ENCODE results near the gene LHFPL3.
A peak's percentile ranks its signal among the peaks of the same experiment; 100 is the strongest.

Gene LHFPL3

DNA sequence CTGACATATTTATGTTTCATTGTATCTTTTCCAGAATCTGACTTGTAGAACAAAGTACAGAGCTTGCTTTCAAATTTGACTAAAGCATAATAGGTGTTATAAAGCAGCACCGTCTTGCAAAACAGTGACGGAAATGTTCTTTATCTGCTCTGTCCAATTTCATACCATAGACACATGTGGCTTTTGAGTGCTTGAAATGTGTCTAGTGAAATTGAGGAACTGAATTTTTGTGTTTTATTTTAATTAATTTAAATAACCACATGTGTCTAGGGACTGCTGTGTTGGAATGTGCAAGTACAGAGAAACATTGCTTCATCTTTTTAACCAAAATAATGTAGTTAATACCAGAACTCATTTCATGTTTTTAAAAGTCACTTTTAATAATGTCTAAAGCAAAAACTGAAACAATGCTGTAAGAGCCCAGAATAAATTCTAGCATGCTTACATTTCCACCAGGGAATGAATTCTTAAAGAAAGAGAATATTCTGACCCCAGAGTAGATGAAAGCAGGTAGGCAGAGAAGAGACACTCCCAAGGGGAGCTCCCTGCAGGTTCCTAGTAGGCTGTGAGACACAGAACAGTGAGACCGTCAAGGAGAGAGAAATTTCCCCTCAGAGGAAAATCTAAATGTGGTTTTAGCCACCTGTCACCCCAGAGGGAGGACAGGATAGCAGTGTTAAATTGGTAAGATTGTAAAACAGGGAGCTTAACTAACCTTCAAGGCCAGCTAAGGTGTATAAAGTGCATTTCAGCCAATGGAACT, 510.3 kb downstream of the LHFPL3 start:
- H3K27ac ChIP-seq, result no peak overlapping the region
- TF ChIP-seq, protein P1, sequence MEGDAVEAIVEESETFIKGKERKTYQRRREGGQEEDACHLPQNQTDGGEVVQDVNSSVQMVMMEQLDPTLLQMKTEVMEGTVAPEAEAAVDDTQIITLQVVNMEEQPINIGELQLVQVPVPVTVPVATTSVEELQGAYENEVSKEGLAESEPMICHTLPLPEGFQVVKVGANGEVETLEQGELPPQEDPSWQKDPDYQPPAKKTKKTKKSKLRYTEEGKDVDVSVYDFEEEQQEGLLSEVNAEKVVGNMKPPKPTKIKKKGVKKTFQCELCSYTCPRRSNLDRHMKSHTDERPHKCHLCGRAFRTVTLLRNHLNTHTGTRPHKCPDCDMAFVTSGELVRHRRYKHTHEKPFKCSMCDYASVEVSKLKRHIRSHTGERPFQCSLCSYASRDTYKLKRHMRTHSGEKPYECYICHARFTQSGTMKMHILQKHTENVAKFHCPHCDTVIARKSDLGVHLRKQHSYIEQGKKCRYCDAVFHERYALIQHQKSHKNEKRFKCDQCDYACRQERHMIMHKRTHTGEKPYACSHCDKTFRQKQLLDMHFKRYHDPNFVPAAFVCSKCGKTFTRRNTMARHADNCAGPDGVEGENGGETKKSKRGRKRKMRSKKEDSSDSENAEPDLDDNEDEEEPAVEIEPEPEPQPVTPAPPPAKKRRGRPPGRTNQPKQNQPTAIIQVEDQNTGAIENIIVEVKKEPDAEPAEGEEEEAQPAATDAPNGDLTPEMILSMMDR (conservative IDR thresholded peaks at IDR 0.05), result no peak

DNA sequence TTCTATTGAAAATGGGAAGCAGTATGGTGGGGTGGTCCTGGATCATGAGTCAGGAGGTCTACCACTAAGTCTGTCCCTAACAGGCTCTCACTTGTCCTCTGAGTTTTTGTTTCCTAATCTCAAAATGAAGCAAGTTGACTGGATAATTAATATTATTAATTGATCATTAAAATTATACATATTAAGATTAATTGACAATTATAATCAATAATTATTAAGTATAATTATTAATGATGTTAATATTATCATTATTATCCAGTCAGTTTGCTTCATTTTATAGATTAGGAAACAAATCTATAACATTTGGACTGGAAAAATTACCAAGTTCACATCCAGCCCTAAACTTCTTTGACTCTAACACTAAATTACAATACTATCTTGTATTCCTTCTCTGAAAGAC, 511.4 kb downstream of the LHFPL3 start:
- TF ChIP-seq, protein P1 (conservative IDR thresholded peaks at IDR 0.05), result no peak
- no peak overlapping the region for H3K27ac ChIP-seq

DNA sequence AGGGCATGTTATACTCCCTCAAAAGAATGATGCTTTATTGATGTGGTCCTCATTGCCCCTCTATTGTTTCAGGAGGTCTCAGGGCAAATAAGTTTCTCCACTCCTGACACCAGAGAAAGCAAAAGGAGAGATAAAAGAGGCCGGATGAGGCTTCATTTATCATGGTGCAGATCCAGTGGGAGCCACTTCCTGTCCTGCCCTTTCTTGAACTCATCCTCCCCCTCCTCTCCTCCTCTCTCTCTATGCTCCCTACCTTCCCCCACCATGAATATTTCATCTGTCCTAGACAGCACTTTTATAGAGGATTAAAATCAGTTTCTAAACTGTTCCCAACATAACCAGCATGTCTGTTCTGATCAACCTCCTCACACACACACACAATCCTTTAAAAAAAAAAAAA, 513.4 kb downstream of the LHFPL3 start:
- TF ChIP-seq, protein P1 (conservative IDR thresholded peaks at IDR 0.05), result no peak
- no peak overlapping the region for H3K27ac ChIP-seq

DNA sequence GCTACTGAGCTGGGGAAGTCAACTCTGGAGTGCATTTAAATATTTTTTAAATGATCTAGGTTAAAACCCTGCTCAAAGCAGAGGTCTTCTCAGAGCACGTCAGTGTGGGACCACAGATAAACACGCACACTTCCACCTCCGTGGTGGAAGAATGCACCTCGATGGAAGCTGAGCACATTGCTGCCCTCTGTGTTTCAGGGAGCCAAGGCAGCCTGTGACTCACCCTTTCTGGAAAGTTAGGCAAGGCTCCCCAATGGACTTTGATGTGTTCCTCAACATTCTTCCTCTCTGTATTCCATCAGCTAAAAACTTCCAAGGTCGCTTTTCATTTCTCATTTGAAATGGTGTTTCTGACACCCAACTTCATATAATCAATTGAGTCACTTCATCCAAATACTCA, 514.8 kb downstream of the LHFPL3 start:
- TF ChIP-seq, protein P1 (conservative IDR thresholded peaks at IDR 0.05), result no peak
- no peak overlapping the region for H3K27ac ChIP-seq

DNA sequence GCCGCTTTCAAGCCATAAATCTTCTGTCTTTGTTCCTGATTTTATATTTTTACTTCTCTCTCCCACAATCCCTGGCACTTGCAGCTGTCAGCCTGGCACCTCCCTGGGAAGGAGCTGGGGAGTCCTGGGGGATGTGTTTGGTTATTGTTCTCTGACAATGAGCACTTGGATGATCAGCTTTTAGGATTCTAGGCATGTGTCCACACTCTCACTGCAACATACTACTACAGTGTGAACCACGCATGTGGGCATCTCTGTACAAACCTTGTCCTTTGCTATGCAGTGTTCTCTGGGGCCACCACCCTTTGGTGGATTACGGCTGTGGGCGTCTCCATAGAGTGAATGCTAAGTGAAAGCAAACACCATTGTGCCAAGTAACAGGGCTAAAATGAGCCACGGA, 517.2 kb downstream of the LHFPL3 start:
- H3K27ac ChIP-seq, result no peak overlapping the region

DNA sequence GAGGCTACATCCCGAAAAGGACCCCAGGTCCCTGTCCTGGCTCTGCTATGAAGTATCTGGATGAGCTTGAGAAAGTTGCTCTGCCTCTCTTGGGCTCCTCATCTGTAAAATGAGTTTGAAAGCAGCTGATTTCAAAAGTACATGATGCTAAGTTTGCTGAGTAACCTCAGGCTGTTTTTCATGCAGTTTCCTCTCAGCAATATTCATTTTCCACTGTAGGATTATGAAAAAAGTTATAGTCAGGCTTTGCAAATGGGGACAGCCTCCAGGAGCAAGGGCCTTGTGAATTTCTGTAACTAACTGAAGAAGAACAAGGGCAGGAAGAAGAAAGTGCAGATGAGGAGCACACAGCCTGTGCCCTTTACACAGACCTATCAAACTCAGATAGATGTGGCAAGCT, 518.3 kb downstream of the LHFPL3 start:
- no peak overlapping the region for H3K27ac ChIP-seq
- TF ChIP-seq, protein P1 (conservative IDR thresholded peaks at IDR 0.05), result 0 out of 2 replicates have a peak, but pooled peaks have one; percentile 6

More for the DNA sequence above, 517.2 kb downstream of the LHFPL3 start:
- TF ChIP-seq, protein P1 (conservative IDR thresholded peaks at IDR 0.05), result no peak

DNA sequence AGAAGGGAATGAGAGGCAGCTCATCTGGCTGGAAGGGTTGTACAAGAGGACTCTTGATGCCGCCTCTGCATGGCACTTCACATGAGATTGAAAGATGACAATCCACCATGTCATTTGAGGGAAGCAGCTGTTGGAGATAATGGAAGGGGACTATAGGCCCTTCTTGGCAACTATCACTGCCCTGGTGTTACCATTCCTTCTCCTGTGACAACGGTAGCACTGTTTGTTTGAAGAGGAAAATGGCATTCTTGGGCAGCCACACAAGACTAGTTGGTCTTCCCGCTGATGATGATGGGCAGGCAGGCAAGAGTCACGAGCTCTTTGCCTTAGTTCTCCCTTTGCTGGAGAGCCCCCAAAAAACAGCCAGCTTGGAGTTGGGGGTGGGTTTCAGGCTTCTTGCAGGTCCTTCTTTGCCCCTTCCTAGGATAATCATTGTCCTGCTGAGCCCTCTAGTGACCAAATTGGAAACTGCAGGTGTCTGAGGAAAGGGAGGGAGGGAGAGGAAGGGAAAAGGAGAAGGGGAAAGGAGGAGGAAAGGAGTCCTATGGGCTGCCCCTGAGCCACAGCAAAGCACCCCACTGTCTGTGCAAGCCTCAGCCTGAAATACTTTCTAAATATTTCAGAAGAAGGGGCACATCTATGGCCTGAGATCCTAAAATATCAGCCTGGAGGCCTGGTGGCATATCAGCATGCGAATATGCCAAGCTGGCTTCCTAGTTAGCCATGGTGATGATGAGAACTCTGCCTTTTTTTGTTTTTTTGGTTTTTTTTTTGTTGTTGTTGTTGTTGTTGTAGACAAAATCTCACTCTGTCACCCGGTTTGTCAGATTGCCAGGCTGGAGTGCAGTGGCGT, 520.0 kb downstream of the LHFPL3 start:
- H3K27ac ChIP-seq, result no peak overlapping the region
- TF ChIP-seq, protein P1 (conservative IDR thresholded peaks at IDR 0.05), result peak; percentile 95

All from VCaP (cell line).